CD4-positive, alpha-beta T cell (primary cell): ENCODE results near the gene FBLN1. TPM values are rescaled to one million over a fixed set of nuclear protein-coding genes. Genes with fewer than 3 reads are reported as not detected.

ENCODE experiments used
- ATAC-seq: fragments of 200-7000 bp; cut with Tn5 transposase; one replicate; pipeline ENCODE4 v1.10.0; 2022; ENCODE audit warnings: mild to moderate bottlenecking; ENCODE audit not compliant: poor library complexity
- CTCF ChIA-PET: fragments of 350-600 bp; sonication (Branson Sonifier 250); formaldehyde crosslinking; loops from one replicate; lab custom pipeline; 2021; ENCODE audit warnings: antibody characterized with exemption, inconsistent platforms; lab: Charles Lee
- POLR2A ChIA-PET: fragments of 350-600 bp; sonication (Branson Sonifier 250); formaldehyde crosslinking; loops from one replicate; lab custom pipeline; 2021; ENCODE audit warnings: antibody characterized with exemption, inconsistent platforms; lab: Charles Lee
- DNase-seq, 14 experiments: peaks; one replicate each; pipeline ENCODE4 v3.0.0-alpha.2; 2013 to 2020; ENCODE audit warnings: mixed read lengths in 2 of 14
- H3K27ac ChIP-seq, 2 donors: one replicate each; pipeline versions ENCODE4 v1.5.1 to v1.7.0; 2013; ENCODE audit warnings: low read length in 2 of 2, low read depth in 1 of 2, mild to moderate bottlenecking in 1 of 2
- H3K27me3 ChIP-seq, 2 experiments: 1 replicate in 1 of 2; 2 replicates in 1 of 2; pipeline versions ENCODE4 v1.6.1 to v1.7.0; 2013; ENCODE audit warnings: low read length in 2 of 2, control low read depth in 1 of 2, mild to moderate bottlenecking in 1 of 2, moderate library complexity in 1 of 2; ENCODE audit not compliant: insufficient read depth in 2 of 2, control insufficient read depth in 1 of 2
- H3K36me3 ChIP-seq: one replicate; pipeline ENCODE4 v1.6.1; 2013; ENCODE audit warnings: low read length, control low read depth; ENCODE audit not compliant: insufficient read depth
- H3K4me1 ChIP-seq: one replicate; pipeline ENCODE4 v1.6.1; 2013; ENCODE audit warnings: low read length, control low read depth; ENCODE audit not compliant: insufficient read depth
- H3K4me3 ChIP-seq: one replicate; pipeline ENCODE4 v1.5.1; 2013; ENCODE audit warnings: mild to moderate bottlenecking, low read length, moderate library complexity
- H3K9me3 ChIP-seq, 2 experiments: 1 replicate in 1 of 2; 2 replicates in 1 of 2; pipeline versions ENCODE4 v1.6.1 to v1.7.0; 2013; ENCODE audit warnings: low read length in 2 of 2, mild to moderate bottlenecking in 2 of 2, control low read depth in 1 of 2, moderate library complexity in 1 of 2; ENCODE audit not compliant: control insufficient read depth in 1 of 2, insufficient read depth in 1 of 2
- H3K27ac Mint-ChIP-seq: one replicate; pipeline ENCODE4 v1.8.0; 2020; ENCODE audit warnings: mixed read lengths
- H3K27me3 Mint-ChIP-seq: one replicate; pipeline ENCODE4 v1.8.0; 2021; ENCODE audit warnings: mixed read lengths
- H3K36me3 Mint-ChIP-seq: one replicate; pipeline ENCODE4 v1.8.0; 2021; ENCODE audit warnings: low read depth, mixed read lengths
- H3K4me1 Mint-ChIP-seq: one replicate; pipeline ENCODE4 v1.8.0; 2021; ENCODE audit warnings: low read depth, mixed read lengths
- H3K4me3 Mint-ChIP-seq: one replicate; pipeline ENCODE4 v1.8.0; 2020; ENCODE audit warnings: mild to moderate bottlenecking, mixed read lengths
- H3K9me3 Mint-ChIP-seq: one replicate; pipeline ENCODE4 v1.8.0; 2020; ENCODE audit warnings: mixed read lengths
- CTCF ChIP-seq: fragments of 200-600 bp; IDR thresholded peaks from one replicate; pipeline ENCODE4 v1.8.0; 2022; ENCODE audit warnings: antibody characterized with exemption, mild to moderate bottlenecking
- intact Hi-C, 2 experiments: fragments of 100-400 bp; cut with DNase I in 1 of 2; cut with micrococcal nuclease in 1 of 2; formaldehyde crosslinking; loops; one replicate each; pipeline versions ENCODE4 v1.15.1 to v1.9.0; 2023 to 2025; cut with DNase I, micrococcal nuclease
- total RNA-seq, 174 experiments: library from RNA in 2 of 174; stranded (reverse) in 2 of 174; gene quantifications; one replicate each; pipeline ENCODE4 v1.2.3 and lab custom pipeline; 2021 to 2026

The FBLN1 gene
- total RNA-seq, 2 experiments from 2014 or later, result not detected

- no peaks in the 10 kb centered on the region for H3K4me1 ChIP-seq
- ChIA-PET POLR2A (no interaction called here), CTCF (no interaction called here)
- peaks cover 6 to 16% of the 10 kb centered on the region in 2 experiments for H3K9me3 ChIP-seq
- H3K27me3 Mint-ChIP-seq, result peaks cover 37% of the 10 kb centered on the region
- peaks cover 5% of the 10 kb centered on the region for H3K9me3 Mint-ChIP-seq
- peaks cover 5% of the 10 kb centered on the region in 2 experiments for H3K27me3 ChIP-seq
- no peak overlapping the region for H3K27ac ChIP-seq
- intact Hi-C loops, result no loop called here
- ATAC-seq (no peak), DNase-seq (no peak)
- H3K36me3 Mint-ChIP-seq, result no peaks in the 10 kb centered on the region
- no peaks in the 10 kb centered on the region for H3K4me1 Mint-ChIP-seq
- no peaks in the 10 kb centered on the region for H3K36me3 ChIP-seq
- H3K27ac Mint-ChIP-seq, result no peak overlapping the region
- TF ChIP-seq CTCF, result no peak
- H3K4me3 ChIP-seq, result no peak overlapping the region
- H3K4me3 Mint-ChIP-seq, result no peak overlapping the region
These were observed 65.5 kb downstream of the FBLN1 start for GRCh38 chr22:45568213-45568612.

- H3K36me3 Mint-ChIP-seq, result no peaks in the 10 kb centered on the region
- Histone ChIP-seq H3K9me3 (peaks cover 6 to 12% of the 10 kb centered on the region in 2 experiments), H3K36me3 (no peaks in the 10 kb centered on the region), H3K27ac (no peak overlapping the region), H3K4me3 (no peak overlapping the region), H3K4me1 (no peaks in the 10 kb centered on the region), H3K27me3 (peaks cover 3 to 4% of the 10 kb centered on the region in 2 experiments)
- no peak overlapping the region for H3K27ac Mint-ChIP-seq
- TF ChIP-seq CTCF, result no peak
- ATAC-seq, result no peak
- H3K27me3 Mint-ChIP-seq, result peaks cover 18% of the 10 kb centered on the region
- H3K9me3 Mint-ChIP-seq, result peaks cover 5% of the 10 kb centered on the region
- CTCF ChIA-PET, result no interaction called here
- POLR2A ChIA-PET, result no interaction called here
- no peak overlapping the region for H3K4me3 Mint-ChIP-seq
- H3K4me1 Mint-ChIP-seq, result no peaks in the 10 kb centered on the region
- intact Hi-C loops, result no loop called here
- no peak for DNase-seq
These were observed 68.4 kb downstream of the FBLN1 start for GRCh38 chr22:45571089-45571488.

- intact Hi-C loops, result no loop called here
- TF ChIP-seq CTCF, result no peak
These were observed 69.8 kb downstream of the FBLN1 start for GRCh38 chr22:45572444-45572843.

More at GRCh38 chr22:45572444-45572843, 69.8 kb downstream of the FBLN1 start:
- Histone ChIP-seq H3K36me3 (no peaks in the 10 kb centered on the region), H3K4me3 (no peak overlapping the region), H3K27me3 (peaks cover 3 to 8% of the 10 kb centered on the region in 2 experiments), H3K9me3 (peaks cover 6 to 12% of the 10 kb centered on the region in 2 experiments), H3K4me1 (no peaks in the 10 kb centered on the region), H3K27ac (no peak overlapping the region)
- Mint-ChIP-seq H3K27me3 (peaks cover 13% of the 10 kb centered on the region), H3K27ac (no peak overlapping the region), H3K36me3 (no peaks in the 10 kb centered on the region), H3K4me1 (no peaks in the 10 kb centered on the region), H3K4me3 (no peak overlapping the region), H3K9me3 (peaks cover 5% of the 10 kb centered on the region)
- no peak for DNase-seq
- ChIA-PET CTCF (no interaction called here), POLR2A (no interaction called here)
- ATAC-seq, result no peak
